ENCODE measurements around the gene ASB18. TPM values are rescaled to one million over a fixed set of nuclear protein-coding genes. Genes with fewer than 3 reads are reported as not detected.

ASB18 gene
- total RNA-seq, 2 donors from 2014 or later: not detected

DNA sequence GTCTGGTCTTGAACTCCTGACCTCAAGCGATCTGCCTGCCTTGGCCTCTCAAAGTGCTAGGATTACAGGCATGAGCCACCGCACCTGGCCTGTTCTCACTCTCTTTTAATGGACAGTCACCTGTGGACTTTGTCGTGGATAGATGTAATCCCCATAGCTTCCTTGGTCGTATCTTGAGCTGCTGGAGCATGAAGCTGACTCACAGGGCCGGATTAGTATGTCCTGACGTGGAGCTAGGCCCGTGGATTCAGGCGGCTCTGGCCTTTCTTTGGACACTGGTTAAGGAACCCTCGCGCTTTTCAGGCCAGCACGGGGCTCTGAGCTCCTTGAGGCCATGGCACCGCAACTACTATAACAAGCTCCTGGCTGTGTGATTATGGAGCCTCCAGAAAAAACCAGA is 68.5 kb downstream of the ASB18 start:
- Mint-ChIP-seq H3K4me1 (no peaks in the 10 kb centered on the region), H3K36me3 (ENCODE audit: low read depth) (no peaks in the 10 kb centered on the region), H3K9me3 (no peaks in the 10 kb centered on the region), H3K27ac (no peak overlapping the region), H3K4me3 (no peak overlapping the region), H3K27me3 (ENCODE audit: insufficient read depth) (peaks cover 3% of the 10 kb centered on the region)
- no peak overlapping the region for H3K4me3 ChIP-seq (ENCODE audit: low read length)
- H3K27me3 ChIP-seq (ENCODE audit: control insufficient read depth, insufficient read depth, low read length, poor library complexity, severe bottlenecking): no peaks in the 10 kb centered on the region
- WGBS, 2 experiments (ENCODE audit: insufficient coverage in 1 of 2, insufficient read length in 1 of 2): 89 to 92% methylated on average over 11 to 12 of the region's 12 CpGs
- no peaks in the 10 kb centered on the region for H3K9me3 ChIP-seq (ENCODE audit: control insufficient read depth, low read length)
- H3K4me1 ChIP-seq (ENCODE audit: control insufficient read depth, insufficient read depth, low read length): no peaks in the 10 kb centered on the region
- H3K36me3 ChIP-seq (ENCODE audit: control insufficient read depth, insufficient read depth, low read length): no peaks in the 10 kb centered on the region
- no peak for DNase-seq
- TF ChIP-seq, protein P1, sequence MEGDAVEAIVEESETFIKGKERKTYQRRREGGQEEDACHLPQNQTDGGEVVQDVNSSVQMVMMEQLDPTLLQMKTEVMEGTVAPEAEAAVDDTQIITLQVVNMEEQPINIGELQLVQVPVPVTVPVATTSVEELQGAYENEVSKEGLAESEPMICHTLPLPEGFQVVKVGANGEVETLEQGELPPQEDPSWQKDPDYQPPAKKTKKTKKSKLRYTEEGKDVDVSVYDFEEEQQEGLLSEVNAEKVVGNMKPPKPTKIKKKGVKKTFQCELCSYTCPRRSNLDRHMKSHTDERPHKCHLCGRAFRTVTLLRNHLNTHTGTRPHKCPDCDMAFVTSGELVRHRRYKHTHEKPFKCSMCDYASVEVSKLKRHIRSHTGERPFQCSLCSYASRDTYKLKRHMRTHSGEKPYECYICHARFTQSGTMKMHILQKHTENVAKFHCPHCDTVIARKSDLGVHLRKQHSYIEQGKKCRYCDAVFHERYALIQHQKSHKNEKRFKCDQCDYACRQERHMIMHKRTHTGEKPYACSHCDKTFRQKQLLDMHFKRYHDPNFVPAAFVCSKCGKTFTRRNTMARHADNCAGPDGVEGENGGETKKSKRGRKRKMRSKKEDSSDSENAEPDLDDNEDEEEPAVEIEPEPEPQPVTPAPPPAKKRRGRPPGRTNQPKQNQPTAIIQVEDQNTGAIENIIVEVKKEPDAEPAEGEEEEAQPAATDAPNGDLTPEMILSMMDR (conservative IDR thresholded peaks at IDR 0.05): no peak
- H3K27ac ChIP-seq (ENCODE audit: low read depth, low read length): no peak overlapping the region
- no peak overlapping the region for H3K9ac ChIP-seq (ENCODE audit: extremely low read depth, low read length, poor library complexity, severe bottlenecking)

DNA sequence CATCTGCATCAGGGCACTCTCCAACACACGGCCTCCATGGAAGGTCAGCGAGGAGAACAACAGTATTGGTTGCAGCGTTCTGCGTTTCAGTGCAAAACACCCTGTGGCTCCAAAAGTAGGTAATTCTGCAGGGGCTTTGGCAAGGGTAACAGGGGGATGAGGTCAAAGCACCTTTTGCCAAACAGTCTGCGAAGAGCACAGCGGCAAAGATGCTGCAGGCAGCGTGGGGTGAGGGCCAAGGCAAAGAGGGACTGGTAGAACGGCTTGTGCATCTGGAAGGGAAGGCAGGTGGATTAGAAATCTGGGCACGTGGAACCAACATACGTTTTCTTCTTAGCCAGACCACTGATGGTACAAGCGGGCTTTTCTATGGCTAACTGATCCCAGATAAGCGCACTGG is 69.4 kb downstream of the ASB18 start:
- H3K4me3 Mint-ChIP-seq: no peak overlapping the region
- Histone ChIP-seq H3K4me3 (ENCODE audit: low read length) (no peak overlapping the region), H3K36me3 (ENCODE audit: control insufficient read depth, insufficient read depth, low read length) (no peaks in the 10 kb centered on the region), H3K9ac (ENCODE audit: extremely low read depth, low read length, poor library complexity, severe bottlenecking) (no peak overlapping the region), H3K4me1 (ENCODE audit: control insufficient read depth, insufficient read depth, low read length) (no peaks in the 10 kb centered on the region), H3K27me3 (ENCODE audit: control insufficient read depth, insufficient read depth, low read length, poor library complexity, severe bottlenecking) (no peaks in the 10 kb centered on the region), H3K27ac (ENCODE audit: low read depth, low read length) (no peak overlapping the region), H3K9me3 (ENCODE audit: control insufficient read depth, low read length) (no peaks in the 10 kb centered on the region)
- H3K27me3 Mint-ChIP-seq (ENCODE audit: insufficient read depth): peaks cover 3% of the 10 kb centered on the region
- WGBS, 2 experiments (ENCODE audit: insufficient coverage in 1 of 2, insufficient read length in 1 of 2): 95 to 97% methylated on average over 10 to 12 of the region's 12 CpGs
- no peaks in the 10 kb centered on the region for H3K9me3 Mint-ChIP-seq
- no peaks in the 10 kb centered on the region for H3K4me1 Mint-ChIP-seq
- TF ChIP-seq, protein P1 (conservative IDR thresholded peaks at IDR 0.05): no peak
- H3K36me3 Mint-ChIP-seq (ENCODE audit: low read depth): no peaks in the 10 kb centered on the region
- no peak overlapping the region for H3K27ac Mint-ChIP-seq
- no peak for DNase-seq

DNA sequence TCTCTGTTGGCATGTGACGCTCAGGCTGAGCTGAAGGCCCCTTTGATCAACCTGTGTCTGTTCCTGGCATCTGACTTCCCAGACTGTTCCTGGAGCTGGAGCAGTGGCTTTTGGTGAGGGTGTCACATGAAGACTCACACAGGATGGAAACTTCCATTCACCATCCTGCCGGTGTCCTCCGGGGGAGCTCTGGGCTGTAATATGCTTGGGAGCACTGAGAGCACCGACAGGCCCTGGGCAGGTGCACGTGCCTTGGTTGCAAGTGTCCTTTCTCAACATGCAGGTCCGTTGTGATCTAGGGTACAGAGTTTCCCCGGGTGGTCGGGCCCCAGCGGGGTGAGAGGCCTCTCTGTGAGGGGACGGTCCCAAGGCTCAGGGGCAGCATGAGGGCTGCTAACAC is 71.2 kb downstream of the ASB18 start:
- Histone ChIP-seq H3K36me3 (ENCODE audit: control insufficient read depth, insufficient read depth, low read length) (no peaks in the 10 kb centered on the region), H3K4me3 (ENCODE audit: low read length) (no peak overlapping the region), H3K9me3 (ENCODE audit: control insufficient read depth, low read length) (no peaks in the 10 kb centered on the region), H3K4me1 (ENCODE audit: control insufficient read depth, insufficient read depth, low read length) (no peaks in the 10 kb centered on the region), H3K9ac (ENCODE audit: extremely low read depth, low read length, poor library complexity, severe bottlenecking) (no peak overlapping the region), H3K27ac (ENCODE audit: low read depth, low read length) (no peak overlapping the region), H3K27me3 (ENCODE audit: control insufficient read depth, insufficient read depth, low read length, poor library complexity, severe bottlenecking) (no peaks in the 10 kb centered on the region)
- no peak overlapping the region for H3K4me3 Mint-ChIP-seq
- TF ChIP-seq, protein P1 (conservative IDR thresholded peaks at IDR 0.05): peak; percentile 55
- H3K9me3 Mint-ChIP-seq: no peaks in the 10 kb centered on the region
- WGBS, 2 experiments (ENCODE audit: insufficient coverage in 1 of 2, insufficient read length in 1 of 2): 83% methylated on average over 5 to 10 of the region's 10 CpGs
- H3K36me3 Mint-ChIP-seq (ENCODE audit: low read depth): no peaks in the 10 kb centered on the region
- H3K27me3 Mint-ChIP-seq (ENCODE audit: insufficient read depth): peaks cover 3% of the 10 kb centered on the region
- DNase-seq: peak; percentile 67
- no peak overlapping the region for H3K27ac Mint-ChIP-seq
- H3K4me1 Mint-ChIP-seq: no peaks in the 10 kb centered on the region

All from endodermal cell (in vitro differentiated cells).